Measurements from ENCODE around the gene MAB21L2. TPM values are rescaled to one million over a fixed set of nuclear protein-coding genes. Genes with fewer than 3 reads are reported as not detected.

MAB21L2 gene
- 0.14 TPM in 1 of 2 replicates, not detected in the other for total RNA-seq

DNA sequence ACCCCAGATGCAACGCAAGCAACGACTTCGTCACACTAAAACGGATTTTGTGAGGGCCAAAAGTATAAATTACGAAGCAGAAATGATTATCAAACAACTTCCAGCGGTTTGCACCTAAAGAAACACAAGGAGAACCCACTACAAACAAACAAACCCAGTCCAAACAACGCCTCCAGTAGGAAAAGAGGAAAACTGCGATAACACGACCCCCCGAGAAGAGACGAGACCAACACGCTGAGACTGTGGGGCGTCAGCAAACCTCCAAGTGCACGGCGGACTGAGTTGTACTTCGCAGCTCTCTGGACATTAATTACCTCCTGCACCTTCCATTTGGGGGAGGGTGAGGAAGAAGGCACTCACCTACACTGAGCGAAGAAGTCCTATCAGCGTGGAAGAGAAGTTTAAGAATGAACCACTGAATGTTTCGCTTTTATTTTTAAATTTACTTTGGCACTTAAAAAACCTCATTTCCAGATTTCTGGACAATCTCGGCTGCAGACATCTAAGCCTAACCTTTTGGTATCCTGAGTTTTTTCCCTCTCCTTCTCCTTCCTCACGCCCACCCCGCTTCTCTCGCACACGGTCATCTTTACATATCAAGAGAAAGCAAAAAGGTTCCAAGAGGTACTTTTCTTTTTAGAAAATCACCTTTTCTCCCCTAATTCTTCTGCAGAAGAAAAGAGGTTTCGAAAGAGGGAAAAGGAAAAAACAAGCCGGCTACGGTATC, at the start of gene MAB21L2:
TSS of gene MAB21L2 (plus strand) at position 6 of the 727 bp plus-strand sequence. CDS start 879 bp downstream, outside the sequence.

